ENCODE measurements around the gene THBS4. TPM values are rescaled to one million over a fixed set of nuclear protein-coding genes. Genes with fewer than 3 reads are reported as not detected.

Gene THBS4
- total and polyA plus RNA-seq, 9 of the 15 experiments (the other 6 are each of a cell fraction or from before 2014, with no cell fraction given) = 0.07 to 0.08 TPM; not detected in 7

- no peak for TF ChIP-seq PREB (CRISPR knock-in tag; IDR thresholded peaks at IDR 0.05)
- no peak for TF ChIP-seq ZNF644 (tag; IDR thresholded peaks at IDR 0.05; ENCODE audit: low read depth)
- no peak for TF ChIP-seq ESRRA (IDR thresholded peaks at IDR 0.05; ENCODE audit: borderline replicate concordance, low read depth)
- TF ChIP-seq ZZZ3 (IDR thresholded peaks at IDR 0.05) = no peak
- TF ChIP-seq HSF4 (CRISPR knock-in tag; IDR thresholded peaks at IDR 0.05; ENCODE audit: borderline replicate concordance) = no peak
- TF ChIP-seq HNRNPLL (IDR thresholded peaks at IDR 0.05; ENCODE audit: low read depth, low read length, poor library complexity, severe bottlenecking) = no peak
- peak; percentile 85 for TF ChIP-seq EHMT2 (IDR thresholded peaks at IDR 0.05)
- TF ChIP-seq PTBP1 (IDR thresholded peaks at IDR 0.05; ENCODE audit: low read depth, low read length) = no peak
- TF ChIP-seq KDM1A (IDR thresholded peaks at IDR 0.05) = no peak
- no peak for TF ChIP-seq SPI1 (IDR thresholded peaks at IDR 0.05; ENCODE audit: borderline replicate concordance, low read depth, low read length)
- TF ChIP-seq NFIC (IDR thresholded peaks at IDR 0.05) = no peak
- TF ChIP-seq MCM7 (IDR thresholded peaks at IDR 0.05) = no peak
- no peak for TF ChIP-seq ZC3H11A (IDR thresholded peaks at IDR 0.05; ENCODE audit: low read depth, low read length)
Observed at GRCh38 chr5:79990598-79991507, 44.3 kb upstream of the THBS4 start, which contains the start of gene MTX3 (continued).
